Loucy (cell line): ENCODE measurements around the gene ANKRD10.

Experiments used
- CTCF ChIP-seq: fragments of 200-600 bp; sonication (generic); conservative IDR thresholded peaks from 2 replicates; pipeline ENCODE4 v1.5.1; 2014; ENCODE audit warnings: mild to moderate bottlenecking, antibody characterized with exemption, low read length
- EZH2phosphoT487 ChIP-seq: fragments of 200-600 bp; IDR thresholded peaks from 2 replicates; pipeline ENCODE4 v1.6.1; 2018; ENCODE audit warnings: antibody characterized with exemption, mild to moderate bottlenecking, moderate library complexity, borderline replicate concordance

DNA sequence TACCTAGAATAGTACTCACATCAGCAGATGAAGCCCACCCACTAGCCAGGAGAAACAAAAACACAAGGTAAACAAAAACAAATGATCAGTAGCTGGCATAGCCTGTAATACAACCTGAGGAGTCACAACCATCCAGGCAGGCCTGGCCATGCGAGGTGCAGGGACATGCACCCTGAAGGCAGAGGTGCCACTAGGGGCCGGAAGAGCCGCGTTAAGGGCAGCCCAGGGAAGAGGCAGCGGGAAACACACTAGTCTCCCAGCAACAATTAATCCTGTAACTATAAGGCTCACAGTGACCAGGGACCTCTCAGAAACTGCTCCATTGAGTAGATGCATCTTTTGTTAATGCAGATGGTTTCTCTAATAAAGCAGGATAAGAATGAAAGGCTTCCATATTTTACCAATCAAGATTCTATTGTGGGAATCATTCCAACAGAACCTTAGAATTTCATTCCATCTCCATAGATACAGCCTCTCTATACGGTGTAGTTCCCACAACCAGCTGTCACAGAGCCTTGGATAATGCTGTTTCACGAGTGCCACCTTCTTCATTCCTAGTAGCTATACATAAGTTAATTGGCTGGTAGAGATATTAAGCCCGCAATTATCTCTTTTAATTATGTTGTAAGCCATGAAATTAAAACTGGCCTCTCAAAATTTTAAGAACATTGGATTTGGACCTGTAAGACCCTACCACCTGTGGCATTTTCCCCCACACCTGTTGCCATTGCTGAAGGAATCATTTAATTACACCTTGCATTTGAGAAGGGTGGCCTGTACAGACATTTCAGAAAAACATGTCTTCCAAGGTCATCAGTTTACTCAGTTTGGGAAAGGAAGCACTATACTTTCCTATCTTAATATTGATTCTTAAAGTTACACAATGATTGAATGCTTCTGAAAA lies 28.7 kb downstream of the ANKRD10 start:
- TF ChIP-seq CTCF (no peak), EZH2phosphoT487 (no peak)
